OCI-LY7 (cell line): ENCODE measurements around the gene HOTAIR. TPM values are rescaled to one million over a fixed set of nuclear protein-coding genes. Genes with fewer than 3 reads are reported as not detected.

Experiments
- BruUV-seq: library from RNA; stranded (reverse); fragments of 400-500 nt; replicated peaks from 2 replicates; lab custom pipeline; 2021; lab: Mats Ljungman, UMichigan
- CTCF ChIA-PET: fragments of 300-600 bp; sonication (Branson Sonifier 250); formaldehyde crosslinking; loops from one replicate; lab custom pipeline; 2022; ENCODE audit warnings: antibody characterized with exemption; ENCODE audit not compliant: unreplicated experiment; lab: Charles Lee
- POLR2A ChIA-PET: fragments of 300-600 bp; sonication (Branson Sonifier 250); formaldehyde crosslinking; loops from one replicate; lab custom pipeline; 2022; ENCODE audit warnings: antibody characterized with exemption; lab: Charles Lee
- DNase-seq: peaks from one replicate; pipeline ENCODE4 v3.0.0-alpha.2; 2015; ENCODE audit warnings: low spot score
- H2AFZ ChIP-seq: fragments of 200-600 bp; sonication (generic), shearing (Covaris generic); 2 replicates; pipeline ENCODE4 v1.6.1; 2014; ENCODE audit warnings: mild to moderate bottlenecking, antibody characterized with exemption, low read length, moderate library complexity
- H3K27ac ChIP-seq: fragments of 200-600 bp; sonication (generic); 2 replicates; pipeline ENCODE4 v1.5.1; 2014; ENCODE audit warnings: mixed run types, low read depth, mild to moderate bottlenecking, moderate library complexity, low read length, inconsistent platforms; ENCODE audit not compliant: poor library complexity, severe bottlenecking
- H3K36me3 ChIP-seq: fragments of 200-600 bp; sonication (generic); 2 replicates; pipeline ENCODE4 v1.6.1; 2014; ENCODE audit warnings: mild to moderate bottlenecking, antibody characterized with exemption, low read length, moderate library complexity, mixed read lengths; ENCODE audit not compliant: insufficient read depth
- H3K4me1 ChIP-seq: fragments of 200-600 bp; sonication (generic); 2 replicates; pipeline ENCODE4 v1.5.1; 2014; ENCODE audit warnings: mild to moderate bottlenecking, low read length; ENCODE audit not compliant: insufficient read depth, poor library complexity, severe bottlenecking
- H3K4me2 ChIP-seq: fragments of 200-600 bp; sonication (generic); 2 replicates; pipeline ENCODE4 v1.6.1; 2014; ENCODE audit warnings: mild to moderate bottlenecking, low read length
- H3K4me3 ChIP-seq: fragments of 200-600 bp; sonication (generic); 2 replicates; pipeline ENCODE4 v1.5.1; 2014; ENCODE audit warnings: mild to moderate bottlenecking, low read depth, low read length; ENCODE audit not compliant: poor library complexity, severe bottlenecking
- H3K79me2 ChIP-seq: fragments of 200-600 bp; sonication (generic); 2 replicates; pipeline ENCODE4 v1.6.1; 2016; ENCODE audit warnings: low read depth, mild to moderate bottlenecking, low read length, moderate library complexity, mixed read lengths; ENCODE audit not compliant: insufficient read depth
- H3K9me2 ChIP-seq: fragments of 200-600 bp; sonication (generic); 2 replicates; pipeline ENCODE4 v1.6.1; 2016; ENCODE audit warnings: mild to moderate bottlenecking, low read length, mixed read lengths; ENCODE audit not compliant: insufficient read depth
- H3K9me3 ChIP-seq: fragments of 200-600 bp; sonication (generic); 2 replicates; pipeline ENCODE4 v1.6.1; 2014; ENCODE audit warnings: mild to moderate bottlenecking, mixed run types, low read length, mixed read lengths
- H4K20me1 ChIP-seq: fragments of 200-600 bp; sonication (generic); 2 replicates; pipeline ENCODE4 v1.6.1; 2014; ENCODE audit warnings: mild to moderate bottlenecking, antibody characterized with exemption, low read length, moderate library complexity, mixed read lengths; ENCODE audit not compliant: insufficient read depth
- CTCF ChIP-seq: fragments of 200-600 bp; sonication (generic); conservative IDR thresholded peaks from 2 replicates; pipeline ENCODE4 v1.5.1; 2014; ENCODE audit warnings: mild to moderate bottlenecking, antibody characterized with exemption, low read length, moderate library complexity, mixed read lengths
- EZH2phosphoT487 ChIP-seq: fragments of 200-600 bp; sonication (generic); IDR thresholded peaks from 2 replicates; pipeline ENCODE4 v1.6.1; 2018; ENCODE audit warnings: low read depth, borderline replicate concordance, mild to moderate bottlenecking, mixed run types, antibody characterized with exemption, low read length, moderate library complexity, mixed read lengths
- intact Hi-C: fragments of 100-400 bp; cut with micrococcal nuclease; formaldehyde crosslinking; loops from one replicate; pipeline ENCODE4 v1.10.0; 2022; ENCODE audit not compliant: unreplicated experiment
- total RNA-seq, 2 experiments: library from RNA; depleted of rRNA in 1 of 2; stranded (reverse); fragments of >200 nt in 1 of 2; shearing (Covaris generic) in 1 of 2; gene quantifications; 2 replicates each; pipeline ENCODE4 v1.2.3, GENCODE V29; 2014 to 2022

Gene HOTAIR
- total RNA-seq, 2 experiments from 2014 or later: 0.88 to 5.3 TPM

- POLR2A ChIA-PET: no interaction called here
- BruUV-seq: no TSS peak
These were observed 8.2 kb upstream of the HOTAIR start for GRCh38 chr12:53982648-53983567.

GRCh38 chr12:53981634-53982565, 7.1 kb upstream of the HOTAIR start:
- Histone ChIP-seq H3K27ac (no peak overlapping the region), H3K4me3 (no peak overlapping the region), H3K4me2 (no peak overlapping the region), H3K36me3 (no peaks in the 10 kb centered on the region), H3K79me2 (no peaks in the 10 kb centered on the region), H4K20me1 (no peaks in the 10 kb centered on the region), H3K4me1 (peaks cover 42% of the 10 kb centered on the region), H2AFZ (no peak overlapping the region), H3K9me3 (no peaks in the 10 kb centered on the region), H3K9me2 (no peaks in the 10 kb centered on the region)
- no TSS peak for BruUV-seq
- peak; percentile 39; the same call in 1 of the 2 replicates for TF ChIP-seq CTCF
- TF ChIP-seq EZH2phosphoT487: no peak
- no peak for DNase-seq
- CTCF ChIA-PET: no interaction called here
- POLR2A ChIA-PET: no interaction called here
- intact Hi-C loops: loop anchor here (10.0 kb wide), 2 partner anchors 187 to 277 kb away; no protein-coding TSS in a partner anchor

More at GRCh38 chr12:53982648-53983567, 8.2 kb upstream of the HOTAIR start:
- Histone ChIP-seq H3K4me2 (no peak overlapping the region), H3K79me2 (no peaks in the 10 kb centered on the region), H3K27ac (no peak overlapping the region), H3K4me1 (peaks cover 41% of the 10 kb centered on the region), H2AFZ (no peak overlapping the region), H3K36me3 (no peaks in the 10 kb centered on the region), H3K4me3 (no peak overlapping the region), H4K20me1 (no peaks in the 10 kb centered on the region), H3K9me2 (no peaks in the 10 kb centered on the region), H3K9me3 (no peaks in the 10 kb centered on the region)
- intact Hi-C loops: loop anchor here (10.0 kb wide), 2 partner anchors 188 to 278 kb away; no protein-coding TSS in a partner anchor
- TF ChIP-seq CTCF (no peak), EZH2phosphoT487 (no peak)
- no peak for DNase-seq
- CTCF ChIA-PET: no interaction called here
